Stimulated activated CD4-positive, alpha-beta T cell treated with anti-CD3 and anti-CD28 coated beads, Interleukin-2, amount 100 ng/mL, for 24 hours (primary cell): ENCODE measurements around the gene IVD.
A peak's percentile ranks its signal among the peaks of the same experiment; 100 is the strongest.

ENCODE experiments used
- DNase-seq, 2 donors: peaks; one replicate each; pipeline ENCODE4 v3.0.0-alpha.2; 2020

The IVD gene

GRCh38 chr15:40379374-40379773 lies 26.2 kb upstream of the IVD start:
- no peak for DNase-seq

- no peak for DNase-seq
Observed at GRCh38 chr15:40379853-40380252, 25.7 kb upstream of the IVD start.

GRCh38 chr15:40380636-40381035 lies 25.0 kb upstream of the IVD start:
- no peak for DNase-seq

GRCh38 chr15:40381818-40382529 lies 23.6 kb upstream of the IVD start:
- no peak for DNase-seq

- peak; percentile 95 for DNase-seq
Observed at GRCh38 chr15:40382580-40383456, 22.8 kb upstream of the IVD start, which contains the start of gene KNSTRN. TSS of gene KNSTRN (plus strand) at chr15:40382721. CDS start at chr15:40382836, 115 bp downstream.

GRCh38 chr15:40386480-40386879 lies 19.1 kb upstream of the IVD start:
- DNase-seq = no peak

- no peak for DNase-seq
Observed at GRCh38 chr15:40388941-40389823, 16.4 kb upstream of the IVD start.

- DNase-seq = no peak
Observed at GRCh38 chr15:40389824-40390595, 15.6 kb upstream of the IVD start.

GRCh38 chr15:40392986-40393948 lies 12.3 kb upstream of the IVD start:
- DNase-seq = no peak

- no peak for DNase-seq
Observed at GRCh38 chr15:40397688-40398412, 7.7 kb upstream of the IVD start.

GRCh38 chr15:40398413-40398873 lies 7.2 kb upstream of the IVD start:
- no peak for DNase-seq

GRCh38 chr15:40399370-40399769 lies 6.2 kb upstream of the IVD start:
- no peak for DNase-seq

- DNase-seq = no peak
Observed at GRCh38 chr15:40407330-40407990, 1.9 kb downstream of the IVD start.

GRCh38 chr15:40409366-40409765 lies 3.8 kb downstream of the IVD start:
- no peak for DNase-seq

GRCh38 chr15:40410476-40410875 lies 4.9 kb downstream of the IVD start:
- DNase-seq = no peak

GRCh38 chr15:40412095-40412759 lies 6.6 kb downstream of the IVD start:
- no peak for DNase-seq

GRCh38 chr15:40413036-40413435 lies 7.4 kb downstream of the IVD start:
- DNase-seq = no peak

GRCh38 chr15:40414816-40415215 lies 9.2 kb downstream of the IVD start:
- no peak for DNase-seq

GRCh38 chr15:40415226-40415625 lies 9.6 kb downstream of the IVD start:
- DNase-seq = no peak
